Renal pelvis (tissue), 4 donors: Measurements from ENCODE around the gene CSGALNACT2. TPM values are rescaled to one million over a fixed set of nuclear protein-coding genes. Genes with fewer than 3 reads are reported as not detected.
"Not testable (repeated sequence)": the region's sequence is repeated elsewhere in the genome, so short reads cannot be mapped to it uniquely, and the experiment has no call there.

Experiments
- DNase-seq: peaks from one replicate; pipeline ENCODE4 v3.0.0-alpha.2; 2013
- polyA plus RNA-seq, 3 donors: library from polyadenylated mRNA; unstranded; fragments of 120-200 nt; gene quantifications; one replicate each; pipeline ENCODE4 v1.2.1, GENCODE V29; 2013; ENCODE audit not compliant: insufficient read length in 3 of 3

Gene CSGALNACT2
- polyA plus RNA-seq, 3 donors, result 16.4 to 21.3 (median 18.3) TPM

GRCh38 chr10:43136995-43137716 is 1.1 kb upstream of the CSGALNACT2 start:
- no peak for DNase-seq

GRCh38 chr10:43137717-43138020 is 576 bp upstream of the CSGALNACT2 start:
- peak; percentile 65 for DNase-seq

GRCh38 chr10:43138757-43139241 is 554 bp downstream of the CSGALNACT2 start:
- no peak for DNase-seq

- DNase-seq, result no peak
These were observed 3.2 kb downstream of the CSGALNACT2 start for GRCh38 chr10:43141421-43141820.

GRCh38 chr10:43145311-43145710 is 7.1 kb downstream of the CSGALNACT2 start:
- DNase-seq, result no peak

GRCh38 chr10:43145936-43146335 is 7.7 kb downstream of the CSGALNACT2 start:
- not testable (repeated sequence) for DNase-seq

- DNase-seq, result no peak
These were observed 13.1 kb downstream of the CSGALNACT2 start for GRCh38 chr10:43151371-43151770.

GRCh38 chr10:43153901-43154300 is 15.7 kb downstream of the CSGALNACT2 start:
- no peak for DNase-seq

GRCh38 chr10:43155221-43155620 is 17.0 kb downstream of the CSGALNACT2 start:
- DNase-seq, result no peak

- no peak for DNase-seq
These were observed 17.5 kb downstream of the CSGALNACT2 start for GRCh38 chr10:43155741-43156140.

- no peak for DNase-seq
These were observed 18.5 kb downstream of the CSGALNACT2 start for GRCh38 chr10:43156590-43157341.

- no peak for DNase-seq
These were observed 20.4 kb downstream of the CSGALNACT2 start for GRCh38 chr10:43158636-43159035.

- peak; percentile 19 for DNase-seq
These were observed 22.0 kb downstream of the CSGALNACT2 start for GRCh38 chr10:43160046-43160920.

GRCh38 chr10:43160921-43161255 is 22.6 kb downstream of the CSGALNACT2 start:
- DNase-seq, result no peak

- no peak for DNase-seq
These were observed 24.4 kb downstream of the CSGALNACT2 start for GRCh38 chr10:43162604-43163003.

- DNase-seq, result no peak
These were observed 28.1 kb downstream of the CSGALNACT2 start for GRCh38 chr10:43166207-43166879.

- no peak for DNase-seq
These were observed 28.7 kb downstream of the CSGALNACT2 start for GRCh38 chr10:43166880-43167497.

GRCh38 chr10:43167498-43167889 is 29.2 kb downstream of the CSGALNACT2 start:
- no peak for DNase-seq

- no peak for DNase-seq
These were observed 32.2 kb downstream of the CSGALNACT2 start for GRCh38 chr10:43170491-43170890.

GRCh38 chr10:43172645-43173044 is 34.4 kb downstream of the CSGALNACT2 start:
- DNase-seq, result no peak

- no peak for DNase-seq
These were observed 34.9 kb downstream of the CSGALNACT2 start for GRCh38 chr10:43173120-43173519.
